C1 segment of cervical spinal cord (tissue), 14 donors: ENCODE measurements around the gene RPA3.

ENCODE experiments used
- DNase-seq, 14 donors: peaks; one replicate each; lab custom pipeline; 2025; lab: John Stamatoyannopoulos, UW

Gene RPA3

GRCh38 chr7:7732621-7733281 is 14.3 kb upstream of the RPA3 start:
- no peak for DNase-seq

GRCh38 chr7:7731732-7732131 is 13.3 kb upstream of the RPA3 start:
- no peak for DNase-seq

GRCh38 chr7:7720750-7721621 is 2.6 kb upstream of the RPA3 start:
- no peak for DNase-seq

GRCh38 chr7:7720193-7720592 is 1.8 kb upstream of the RPA3 start:
- DNase-seq, result no peak

- peak in 1 of 14 donors; percentile 13 for DNase-seq
Measured at GRCh38 chr7:7719236-7719635, 829 bp upstream of the RPA3 start.

- no peak for DNase-seq
Measured at GRCh38 chr7:7713730-7714129, 4.7 kb downstream of the RPA3 start.

GRCh38 chr7:7710469-7710868 is 7.9 kb downstream of the RPA3 start:
- DNase-seq, result no peak

GRCh38 chr7:7709291-7709690 is 9.1 kb downstream of the RPA3 start:
- DNase-seq, result no peak

- no peak for DNase-seq
Measured at GRCh38 chr7:7707806-7708205, 10.6 kb downstream of the RPA3 start.

- DNase-seq, result no peak
Measured at GRCh38 chr7:7707246-7707645, 11.2 kb downstream of the RPA3 start.

- no peak for DNase-seq
Measured at GRCh38 chr7:7706556-7707172, 11.7 kb downstream of the RPA3 start.

GRCh38 chr7:7706101-7706511 is 12.3 kb downstream of the RPA3 start:
- DNase-seq, result no peak

- DNase-seq, result no peak
Measured at GRCh38 chr7:7705318-7705717, 13.1 kb downstream of the RPA3 start.

- no peak for DNase-seq
Measured at GRCh38 chr7:7704867-7705266, 13.5 kb downstream of the RPA3 start.

GRCh38 chr7:7703427-7703826 is 15.0 kb downstream of the RPA3 start:
- DNase-seq, result no peak

GRCh38 chr7:7702826-7703225 is 15.6 kb downstream of the RPA3 start:
- no peak for DNase-seq

GRCh38 chr7:7701527-7701926 is 16.9 kb downstream of the RPA3 start:
- no peak for DNase-seq

GRCh38 chr7:7699970-7700369 is 18.4 kb downstream of the RPA3 start:
- no peak for DNase-seq

- no peak for DNase-seq
Measured at GRCh38 chr7:7699380-7699779, 19.0 kb downstream of the RPA3 start.

GRCh38 chr7:7698930-7699329 is 19.5 kb downstream of the RPA3 start:
- DNase-seq, result no peak

- no peak for DNase-seq
Measured at GRCh38 chr7:7696458-7697119, 21.8 kb downstream of the RPA3 start.
